K562 (cell line): Measurements from ENCODE around the gene LRRC59. TPM values are rescaled to one million over a fixed set of nuclear protein-coding genes. Genes with fewer than 3 reads are reported as not detected.

ENCODE experiments used
- REST ChIP-seq, 2 experiments: fragments of 450-650 bp; formaldehyde crosslinking in 1 of 2; IDR thresholded peaks; 2 replicates each; pipeline versions ENCODE4 v1.4.0 to v1.6.1; 2014 to 2020; ENCODE audit warnings: mild to moderate bottlenecking in 2 of 2, borderline replicate concordance in 1 of 2, low read depth in 1 of 2
- TRIM28 ChIP-seq: fragments of 450-650 bp; IDR thresholded peaks from 2 replicates; pipeline ENCODE4 v1.6.1; 2017
- TSC22D4 ChIP-seq: fragments of 450-650 bp; IDR thresholded peaks from 2 replicates; pipeline ENCODE4 v1.6.1; 2016; ENCODE audit warnings: missing genetic modification characterization, missing biosample characterization, control low read depth
- polyA plus RNA-seq, 8 experiments: library from polyadenylated mRNA; depleted of rRNA in 4 of 8; stranded (reverse) in 5 of 8; unstranded in 3 of 8; fragments of >200 nt; fragmentation: Nextera tagmentation in 2 of 8; fragmentation: Illumina TruSeq in 1 of 8; extraction: Ambion mirVana in 2 of 8; extraction: Trizol in 1 of 8; gene quantifications; 2 replicates each; pipeline versions ENCODE4 v1.2.1 to v1.2.3, GENCODE V29; 2011 to 2014; ENCODE audit warnings: inconsistent platforms in 1 of 8, missing spikeins in 1 of 8
- total RNA-seq, 7 experiments: library from RNA; depleted of rRNA in 6 of 7; stranded (reverse); fragments of >200 nt in 6 of 7; fragmentation: Illumina TruSeq in 2 of 7; extraction: Trizol in 2 of 7; gene quantifications; 2 replicates each; pipeline versions ENCODE4 v1.2.1 to v1.2.3, GENCODE V29; 2011 to 2021; ENCODE audit warnings: low replicate concordance in 1 of 7

Gene LRRC59
- total and polyA plus RNA-seq, 9 of the 15 experiments (the other 6 are each of a cell fraction or from before 2014, with no cell fraction given): 27.8 to 244 (median 154) TPM

GRCh38 chr17:50389534-50389933, 7.8 kb downstream of the LRRC59 start (continued):
- TF ChIP-seq REST (IDR thresholded peaks at IDR 0.05; ENCODE audit: borderline replicate concordance): no peak
- TF ChIP-seq REST (CRISPR knock-in tag; IDR thresholded peaks at IDR 0.05; ENCODE audit: low read depth): no peak
- TF ChIP-seq TRIM28: no peak
- TF ChIP-seq TSC22D4 (tag): no peak
